Tongue (tissue), 2 donors: ENCODE data around the gene ANKRD6. TPM values are rescaled to one million over a fixed set of nuclear protein-coding genes. Genes with fewer than 3 reads are reported as not detected.

Experiments used
- DNase-seq: peaks from one replicate; pipeline ENCODE4 v3.0.0-alpha.2; 2015
- total RNA-seq: library from RNA; depleted of rRNA; stranded (reverse); fragments of >200 nt; gene quantifications from one replicate; pipeline ENCODE4 v1.2.3, GENCODE V29; 2014

The ANKRD6 gene
- total RNA-seq, 1 donor from 2014 or later, result 17.8 TPM

DNA sequence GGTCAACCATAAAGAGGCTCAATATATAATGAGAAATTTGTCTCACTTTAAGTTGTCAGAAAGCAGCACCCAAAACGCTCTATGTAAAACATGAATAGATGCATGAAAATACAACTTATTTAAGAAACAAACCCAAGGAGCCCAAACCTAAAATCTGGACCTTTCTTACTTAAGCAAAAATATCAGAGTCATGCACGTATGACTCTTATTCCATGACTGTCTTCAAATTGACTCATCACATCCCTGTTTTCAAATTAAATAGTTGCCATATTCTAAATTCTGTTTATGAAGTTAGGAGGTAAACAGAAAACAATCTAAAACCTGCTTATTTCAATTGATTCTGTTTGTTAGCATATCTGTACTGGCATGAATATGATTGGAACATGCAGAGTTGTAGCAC is 42.1 kb downstream of the ANKRD6 start:
- DNase-seq, result no peak

GRCh38 chr6:89475634-89476033 is 42.7 kb downstream of the ANKRD6 start:
- no peak for DNase-seq

GRCh38 chr6:89479897-89480296 is 46.9 kb downstream of the ANKRD6 start:
- DNase-seq, result no peak

GRCh38 chr6:89481695-89482094 is 48.7 kb downstream of the ANKRD6 start:
- no peak for DNase-seq

GRCh38 chr6:89482126-89482525 is 49.2 kb downstream of the ANKRD6 start:
- DNase-seq, result no peak

GRCh38 chr6:89483111-89483720 is 50.3 kb downstream of the ANKRD6 start:
- peak; percentile 14 for DNase-seq

GRCh38 chr6:89485320-89485719 is 52.4 kb downstream of the ANKRD6 start:
- no peak for DNase-seq

DNA sequence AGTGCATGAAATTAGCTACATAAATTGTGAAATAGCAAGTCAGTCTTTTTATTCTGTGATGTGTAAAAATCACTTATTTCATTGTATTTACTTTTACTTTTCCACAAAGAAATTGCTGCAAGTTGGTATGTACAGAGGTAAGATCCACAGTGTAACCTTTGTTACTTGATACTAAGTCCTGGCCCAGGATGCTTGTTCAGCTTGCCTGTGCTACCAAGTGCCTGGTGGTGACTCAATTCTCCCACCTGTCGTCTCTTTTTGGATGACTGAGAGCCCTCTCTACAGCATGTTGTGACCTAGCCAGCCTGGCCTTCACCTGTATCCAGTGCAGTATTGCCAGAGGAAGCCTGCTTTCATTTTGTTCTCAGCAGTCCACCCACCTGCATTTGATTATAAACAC is 54.9 kb downstream of the ANKRD6 start:
- no peak for DNase-seq

DNA sequence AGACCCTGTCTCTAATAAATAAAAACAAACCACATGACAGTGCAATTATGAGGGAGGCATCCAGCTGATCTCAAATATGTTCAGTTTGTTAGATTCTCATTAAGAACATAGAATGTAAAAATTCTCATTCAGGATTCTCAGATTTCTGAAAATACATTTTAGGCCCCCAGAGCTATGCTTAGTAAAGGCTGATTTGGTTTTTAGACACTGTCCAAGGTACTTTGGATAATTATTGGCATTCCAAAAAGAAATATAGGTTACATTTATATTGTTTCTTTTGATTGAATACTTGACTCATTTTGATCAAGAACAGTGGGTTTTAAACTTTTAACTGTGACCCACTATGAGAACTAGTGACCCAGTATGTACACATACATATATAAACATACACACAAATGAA is 55.5 kb downstream of the ANKRD6 start:
- no peak for DNase-seq

DNA sequence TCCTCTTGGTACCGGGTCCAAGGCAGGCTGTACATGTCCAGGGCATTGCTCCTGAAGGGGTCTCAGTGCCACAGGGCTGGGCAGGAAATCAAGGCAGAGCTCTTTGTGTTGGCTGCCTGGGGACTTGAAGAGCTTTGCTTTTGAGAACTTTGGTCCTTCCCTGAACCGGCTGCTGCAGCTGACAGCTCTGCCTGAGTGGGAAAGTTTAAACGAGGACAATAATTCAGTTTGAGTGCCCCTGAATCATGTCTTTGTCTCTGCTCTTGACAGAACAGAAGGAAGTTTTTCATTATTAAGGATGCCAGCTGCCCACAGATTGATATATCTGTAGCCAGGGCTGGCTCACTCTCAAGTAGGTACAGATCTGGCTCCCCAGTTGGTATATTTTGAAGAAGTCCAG is 56.1 kb downstream of the ANKRD6 start:
- no peak for DNase-seq

- DNase-seq, result no peak
Measured at GRCh38 chr6:89492025-89492640, 59.2 kb downstream of the ANKRD6 start.

GRCh38 chr6:89494131-89494793 is 61.3 kb downstream of the ANKRD6 start:
- no peak for DNase-seq

- no peak for DNase-seq
Measured at GRCh38 chr6:89495961-89496535, 63.1 kb downstream of the ANKRD6 start.

DNA sequence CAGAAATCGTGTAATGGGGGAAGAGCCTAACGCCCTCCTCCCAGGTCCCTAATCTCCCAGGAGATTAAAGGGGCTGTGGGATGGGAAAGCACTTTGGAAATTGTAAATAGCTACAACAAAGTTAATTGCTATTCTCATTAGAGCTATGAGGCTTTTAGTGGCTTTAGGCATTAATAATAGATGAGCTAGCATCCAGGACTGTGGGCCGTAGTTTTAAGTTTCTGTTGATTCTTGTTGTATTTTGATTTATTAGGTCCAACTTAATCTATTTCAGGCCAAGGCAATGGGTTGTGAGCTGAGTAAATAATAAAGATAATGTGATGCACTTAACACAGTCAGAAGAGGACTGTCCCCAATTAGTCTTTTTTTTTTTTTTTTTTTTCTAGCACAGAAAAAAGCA is 67.7 kb downstream of the ANKRD6 start:
- DNase-seq, result no peak

DNA sequence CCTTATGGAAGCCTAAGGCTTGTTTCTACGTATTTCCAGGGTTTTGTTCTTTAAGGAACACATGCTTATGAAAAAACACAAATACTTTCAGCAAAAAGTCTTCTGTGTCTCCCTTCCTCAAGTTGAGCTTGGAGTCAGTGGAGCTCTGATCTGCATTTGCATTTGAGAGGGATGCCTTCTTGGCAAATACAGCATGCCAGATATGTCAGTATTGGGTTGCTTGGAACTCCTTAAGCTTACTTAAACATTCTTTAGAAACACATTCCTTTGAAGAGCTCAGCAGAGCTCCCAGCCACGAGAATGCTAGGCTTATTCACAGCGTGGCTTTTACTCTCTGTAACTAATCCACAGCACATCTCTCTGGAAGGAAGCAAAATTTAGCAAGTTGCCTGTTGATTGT is 68.3 kb downstream of the ANKRD6 start:
- peak; percentile 38 for DNase-seq

GRCh38 chr6:89501753-89502152 is 68.8 kb downstream of the ANKRD6 start:
- no peak for DNase-seq

DNA sequence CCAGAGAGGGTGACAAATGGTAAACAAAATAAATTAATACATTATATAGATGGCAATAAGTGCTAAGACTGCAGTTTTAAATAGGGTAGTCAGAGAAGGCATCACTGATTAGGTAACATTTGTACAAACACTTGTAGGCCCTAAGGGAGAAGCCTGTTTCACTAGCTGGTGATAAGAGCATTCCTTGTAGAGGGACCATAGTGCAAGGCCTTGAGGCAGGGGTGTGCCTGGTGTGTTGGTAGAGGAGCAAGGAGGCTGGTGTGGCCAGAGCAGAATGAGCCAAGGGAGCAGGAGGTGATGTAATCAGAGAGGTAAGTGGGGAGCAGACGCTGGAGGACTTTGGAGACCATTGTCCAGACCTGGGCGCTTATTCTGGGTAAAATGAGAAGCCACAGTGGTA is 70.7 kb downstream of the ANKRD6 start:
- DNase-seq, result no peak

DNA sequence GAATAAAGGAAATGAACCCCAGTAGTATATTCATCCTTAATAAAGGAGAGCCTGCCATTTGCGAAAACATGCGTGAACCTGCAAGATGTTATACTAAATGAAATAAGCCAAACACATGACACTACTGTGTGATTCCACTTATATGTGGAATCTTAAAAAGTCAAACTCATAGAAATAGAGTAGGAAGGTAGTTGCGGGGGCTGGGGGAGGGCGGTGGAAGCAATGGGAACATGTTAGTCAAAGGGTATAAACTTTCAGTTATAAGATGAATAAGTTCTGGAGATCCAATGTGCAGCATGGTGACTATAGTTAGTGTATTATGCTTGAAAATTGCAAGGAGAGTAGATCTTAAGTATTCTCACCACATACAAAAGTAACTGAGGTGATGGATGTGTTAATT is 72.9 kb downstream of the ANKRD6 start:
- no peak for DNase-seq

- DNase-seq, result no peak
Measured at GRCh38 chr6:89506716-89507617, 74.0 kb downstream of the ANKRD6 start.

DNA sequence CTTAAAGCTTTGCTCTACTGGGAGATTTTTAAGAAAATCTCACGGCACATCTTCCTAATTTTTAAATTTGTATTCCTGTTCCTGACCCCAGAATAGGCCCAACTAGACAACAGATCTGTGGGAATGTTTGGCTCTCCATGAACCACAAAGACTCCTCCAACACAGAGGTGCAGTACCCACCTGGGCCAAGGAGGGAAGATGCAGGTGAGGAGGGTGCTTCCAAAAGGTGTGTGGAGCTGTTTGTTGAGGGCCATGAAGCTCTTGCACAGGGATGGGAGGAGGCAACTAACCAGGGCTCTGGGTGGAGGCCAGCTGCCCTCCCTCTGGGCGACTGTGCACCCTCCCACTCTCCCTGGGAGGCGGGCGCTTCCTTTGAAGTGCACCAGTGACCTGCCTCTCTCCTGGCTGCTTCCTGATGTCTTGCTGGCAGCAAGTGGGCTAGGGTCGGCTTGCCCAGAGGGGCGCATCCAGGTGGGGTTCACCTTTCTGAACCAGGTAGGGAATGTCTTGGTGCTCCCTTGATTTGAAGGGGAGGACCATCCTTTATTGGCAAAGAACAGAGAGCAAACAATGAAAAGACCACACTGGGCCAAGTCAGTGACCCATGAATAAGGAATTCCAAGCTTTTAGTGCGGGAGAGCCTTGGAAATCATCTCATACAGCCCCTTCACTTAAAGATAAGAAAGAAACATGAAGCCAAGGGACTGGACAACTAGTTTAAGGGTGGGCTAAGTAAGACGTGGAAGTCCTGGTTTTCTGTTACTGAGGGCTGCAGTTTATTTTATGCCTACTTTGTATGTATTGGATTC is 76.0 kb downstream of the ANKRD6 start:
- no peak for DNase-seq

- peak; percentile 9 for DNase-seq
Measured at GRCh38 chr6:89509777-89510281, 76.9 kb downstream of the ANKRD6 start.
